Choroid plexus epithelial cell (primary cell): ENCODE measurements around the gene SEMA4C.
"Not testable (repeated sequence)": the region's sequence is repeated elsewhere in the genome, so short reads cannot be mapped to it uniquely, and the experiment has no call there.

Experiments
- DNase-seq: peaks from one replicate; pipeline ENCODE4 v3.0.0-alpha.2; 2010; ENCODE audit warnings: low read depth
- H3K4me3 ChIP-seq: 2 replicates; pipeline ENCODE4 v1.5.1; 2011; ENCODE audit warnings: low read depth, mild to moderate bottlenecking, control low read depth, low read length, moderate library complexity
- TF ChIP-seq, protein P1 (sequence below): conservative IDR thresholded peaks from 2 replicates; pipeline ENCODE4 v1.5.1; 2011; ENCODE audit warnings: low read depth, mild to moderate bottlenecking, control low read depth, inconsistent platforms, low read length, moderate library complexity

SEMA4C gene

DNA sequence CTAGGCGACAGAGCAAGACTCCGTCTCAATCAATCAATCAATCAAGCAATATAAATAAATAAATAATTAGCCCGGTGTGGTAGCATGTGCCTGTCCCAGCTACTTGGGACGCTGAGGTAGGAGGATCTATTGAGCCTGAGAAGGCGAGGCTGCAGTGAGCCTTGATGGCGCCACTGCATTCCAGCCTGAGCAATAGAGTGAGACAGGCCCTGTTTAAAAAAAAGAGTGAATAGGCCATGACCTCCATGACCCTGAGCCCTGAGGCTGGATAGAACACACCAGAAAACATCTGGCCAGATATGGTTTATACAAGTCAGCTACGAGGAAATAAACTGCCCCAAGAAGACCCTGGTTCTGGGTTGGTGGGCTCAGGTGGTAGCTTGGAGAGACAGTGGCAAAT lies 20.4 kb upstream of the SEMA4C start:
- TF ChIP-seq, protein P1, sequence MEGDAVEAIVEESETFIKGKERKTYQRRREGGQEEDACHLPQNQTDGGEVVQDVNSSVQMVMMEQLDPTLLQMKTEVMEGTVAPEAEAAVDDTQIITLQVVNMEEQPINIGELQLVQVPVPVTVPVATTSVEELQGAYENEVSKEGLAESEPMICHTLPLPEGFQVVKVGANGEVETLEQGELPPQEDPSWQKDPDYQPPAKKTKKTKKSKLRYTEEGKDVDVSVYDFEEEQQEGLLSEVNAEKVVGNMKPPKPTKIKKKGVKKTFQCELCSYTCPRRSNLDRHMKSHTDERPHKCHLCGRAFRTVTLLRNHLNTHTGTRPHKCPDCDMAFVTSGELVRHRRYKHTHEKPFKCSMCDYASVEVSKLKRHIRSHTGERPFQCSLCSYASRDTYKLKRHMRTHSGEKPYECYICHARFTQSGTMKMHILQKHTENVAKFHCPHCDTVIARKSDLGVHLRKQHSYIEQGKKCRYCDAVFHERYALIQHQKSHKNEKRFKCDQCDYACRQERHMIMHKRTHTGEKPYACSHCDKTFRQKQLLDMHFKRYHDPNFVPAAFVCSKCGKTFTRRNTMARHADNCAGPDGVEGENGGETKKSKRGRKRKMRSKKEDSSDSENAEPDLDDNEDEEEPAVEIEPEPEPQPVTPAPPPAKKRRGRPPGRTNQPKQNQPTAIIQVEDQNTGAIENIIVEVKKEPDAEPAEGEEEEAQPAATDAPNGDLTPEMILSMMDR = no peak
- H3K4me3 ChIP-seq = no peak overlapping the region
- no peak for DNase-seq

DNA sequence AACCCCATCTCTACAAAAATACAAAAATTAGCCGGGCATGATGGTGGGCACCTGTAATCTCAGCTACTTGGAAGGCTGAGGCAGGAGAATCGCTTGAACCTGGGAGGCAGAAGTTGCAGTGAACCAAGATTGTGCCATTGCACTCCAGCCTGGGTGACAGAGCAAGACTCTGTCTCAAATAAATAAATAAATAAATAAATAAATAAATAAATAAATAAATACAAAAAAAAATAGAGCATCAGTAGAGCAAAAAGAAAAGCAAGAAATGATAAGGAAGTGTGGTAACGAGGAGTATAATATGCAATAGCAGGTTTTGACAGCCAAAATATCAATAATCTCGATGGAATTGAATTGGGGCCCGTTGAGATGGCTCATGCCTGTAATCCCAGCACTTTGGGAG lies 19.6 kb upstream of the SEMA4C start:
- DNase-seq, H3K4me3 ChIP-seq: not testable (repeated sequence)

DNA sequence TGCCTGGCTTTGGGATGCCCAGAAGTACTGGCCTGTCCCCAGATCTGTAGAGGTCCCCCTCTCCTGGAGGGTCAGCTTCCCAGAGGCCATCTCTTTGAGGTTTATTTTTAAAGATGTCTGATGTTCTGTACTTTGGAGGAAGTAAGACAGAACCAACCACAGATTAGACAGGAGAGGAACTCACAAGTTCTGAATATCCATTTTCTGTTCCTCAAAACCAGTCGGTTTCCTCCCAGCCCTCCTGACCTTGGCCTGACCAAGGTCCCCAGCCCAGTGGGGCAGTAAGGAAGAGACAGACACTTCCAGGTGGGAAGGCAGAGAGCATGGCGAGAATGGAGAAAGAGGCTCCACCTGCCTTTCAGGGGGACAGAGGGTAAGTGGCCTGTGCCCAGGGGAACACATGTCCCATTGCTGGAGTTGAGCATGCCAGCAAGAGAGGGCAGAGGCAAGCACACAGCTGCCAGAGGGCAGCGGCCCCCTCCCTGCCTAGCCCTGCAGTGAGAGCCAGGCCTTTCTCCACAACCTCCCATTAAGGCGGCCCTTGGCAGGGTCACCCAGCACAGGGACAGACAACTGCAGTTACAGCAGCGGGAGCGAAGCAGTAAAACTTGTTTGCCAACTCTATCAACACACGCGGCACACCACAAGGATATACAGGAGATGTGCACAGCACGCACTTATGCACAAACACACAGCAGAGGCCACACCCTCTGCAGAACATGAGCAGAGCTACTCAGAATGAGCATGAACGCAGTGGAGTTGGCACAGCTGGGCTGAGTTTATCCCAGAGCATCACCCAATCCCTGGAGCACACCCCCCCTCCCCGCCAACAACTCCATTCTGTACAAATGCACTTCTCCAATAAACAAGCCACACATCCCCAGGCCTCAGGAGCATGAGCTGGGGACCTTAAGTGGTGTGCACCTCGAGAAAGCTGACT lies 18.5 kb upstream of the SEMA4C start:
- TF ChIP-seq, protein P1 = no peak
- no peak for DNase-seq

DNA sequence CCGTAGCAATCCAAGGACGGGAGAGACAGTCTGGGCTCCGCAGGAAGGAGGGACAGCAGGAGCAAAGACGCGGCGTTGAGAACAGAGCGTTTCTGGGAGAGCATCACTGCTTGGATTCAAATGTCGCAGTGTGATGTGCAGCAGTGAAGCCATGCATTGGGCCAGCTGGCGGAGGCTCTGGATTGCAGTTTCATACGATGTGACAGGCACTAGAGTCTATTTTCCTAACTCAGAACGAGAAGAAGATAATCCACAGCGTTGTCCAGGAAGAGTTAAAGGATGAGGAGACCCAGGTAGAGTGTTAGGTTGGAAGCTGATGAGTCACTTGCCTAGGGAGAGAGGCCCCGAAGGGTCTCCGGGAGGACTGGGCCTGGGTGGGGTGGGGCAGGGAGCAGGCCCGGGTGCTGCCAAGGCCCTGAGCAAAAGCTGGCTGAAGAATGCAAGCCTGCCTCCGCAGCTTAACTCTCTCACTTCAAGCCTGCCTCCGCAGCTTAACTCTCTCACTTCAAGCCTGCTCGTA lies 17.7 kb upstream of the SEMA4C start:
- no peak for DNase-seq
- TF ChIP-seq, protein P1 = no peak
- no peak overlapping the region for H3K4me3 ChIP-seq

More for the DNA sequence above, 18.5 kb upstream of the SEMA4C start:
- no peak overlapping the region for H3K4me3 ChIP-seq

DNA sequence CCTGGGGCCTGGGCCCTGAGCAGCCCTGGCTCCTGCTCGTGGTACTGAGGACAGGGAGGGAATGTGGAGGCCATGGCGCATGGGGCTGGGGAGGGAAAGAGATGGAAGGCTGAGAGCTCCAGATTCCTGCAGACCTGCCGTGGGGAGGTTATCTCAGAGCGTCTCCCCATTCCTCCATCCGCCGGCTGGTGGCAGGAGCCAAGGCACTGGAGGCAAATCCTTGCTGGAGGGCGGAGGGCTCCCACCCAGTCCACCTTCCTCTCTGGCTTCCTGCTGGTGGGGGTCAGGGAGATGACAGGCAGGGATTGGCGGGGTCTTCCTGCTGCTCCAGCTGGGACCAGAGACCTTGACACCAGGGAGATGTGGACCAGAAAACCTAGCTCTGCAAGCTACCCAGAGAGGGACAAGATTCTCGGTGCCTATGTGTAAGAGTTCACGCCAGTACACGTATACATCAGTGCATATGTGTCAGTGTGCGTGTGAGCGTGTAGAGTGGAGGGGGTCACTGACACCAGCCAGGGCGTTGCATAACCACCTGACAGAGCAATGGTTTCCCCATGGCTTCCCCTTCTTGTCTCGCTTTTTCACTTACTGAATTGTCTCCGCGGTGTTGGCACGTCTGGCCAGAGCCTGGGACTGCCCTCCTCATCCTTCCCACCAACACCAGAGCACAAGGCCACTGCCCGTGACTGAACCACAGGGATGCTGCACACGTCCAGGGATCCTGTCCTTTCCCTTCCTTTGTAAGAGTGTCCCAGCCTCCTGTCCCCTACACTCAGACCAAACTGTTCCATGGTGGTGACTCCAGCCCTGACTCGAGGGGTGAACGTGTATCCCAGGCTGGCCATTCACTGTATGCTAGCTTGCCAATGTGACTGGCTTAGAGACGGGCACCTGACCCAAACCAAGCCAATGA lies 15.8 kb upstream of the SEMA4C start:
- H3K4me3 ChIP-seq = no peak overlapping the region
- DNase-seq = no peak
- TF ChIP-seq, protein P1 = no peak

DNA sequence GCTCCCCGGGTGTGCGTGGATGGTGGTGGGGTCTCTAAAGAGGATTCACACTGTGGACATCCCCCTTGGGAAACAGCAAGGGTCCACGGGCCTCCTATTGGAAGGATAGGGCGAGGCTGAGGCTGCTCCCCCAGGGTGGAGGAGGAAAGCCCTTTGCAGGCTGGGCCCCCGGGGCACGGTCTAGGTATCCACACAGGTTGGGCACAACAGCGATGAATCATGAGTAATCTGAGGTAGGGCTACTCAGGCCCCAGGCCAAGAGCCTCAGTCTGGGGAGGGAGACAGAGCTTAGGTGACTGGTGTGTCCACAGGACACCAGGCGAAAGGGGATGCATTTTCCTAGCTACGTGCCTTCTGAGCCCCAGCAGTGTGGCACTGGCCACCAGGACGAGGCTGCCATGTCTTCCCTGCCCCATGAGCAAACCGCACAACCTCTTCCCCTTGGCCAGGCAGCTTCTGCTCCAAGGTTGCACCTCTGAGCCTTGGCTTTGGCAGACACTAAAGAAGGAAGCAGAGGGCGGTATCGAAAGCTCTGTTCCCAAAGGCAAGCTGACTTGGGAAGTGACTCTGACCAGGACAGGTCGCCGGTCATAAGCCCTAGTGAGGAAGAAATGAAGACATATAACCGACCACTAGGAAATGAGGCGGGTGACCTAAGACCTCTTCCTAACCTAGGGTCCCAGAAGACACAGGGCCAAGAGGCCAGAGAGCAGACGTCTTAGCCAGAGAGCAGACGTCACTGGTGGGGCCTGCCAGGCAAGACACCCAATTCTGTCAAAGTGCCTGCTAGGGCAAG lies 14.6 kb upstream of the SEMA4C start:
- no peak for DNase-seq
- no peak overlapping the region for H3K4me3 ChIP-seq
- TF ChIP-seq, protein P1 = no peak
